H1 (cell line): ENCODE results near the gene SRPX. TPM values are rescaled to one million over a fixed set of nuclear protein-coding genes. Genes with fewer than 3 reads are reported as not detected.

Source experiments
- CTCF ChIA-PET: fragments of 300-600 bp; sonication (Branson Sonifier 250); formaldehyde crosslinking; loops from one replicate; lab custom pipeline; 2021; ENCODE audit not compliant: partially characterized antibody; lab: Charles Lee
- POLR2A ChIA-PET: fragments of 300-600 bp; sonication (Branson Sonifier 250); formaldehyde crosslinking; loops from one replicate; lab custom pipeline; 2021; ENCODE audit warnings: inconsistent platforms; ENCODE audit not compliant: partially characterized antibody; lab: Charles Lee
- DNase-seq, 2 experiments: peaks; one replicate each; pipeline versions ENCODE4 v3.0.0 to v3.0.0-alpha.2; 2010 to 2022; ENCODE audit warnings: low spot score in 2 of 2, low read depth in 1 of 2, mixed read lengths in 1 of 2
- FAIRE-seq: peaks from 2 replicates; lab custom pipeline; 2011; peaks lifted over from hg19 to GRCh38; lab: Jason Lieb, UNC
- H2AFZ ChIP-seq: 2 replicates; pipeline ENCODE4 v1.8.1; 2012; ENCODE audit warnings: low read length, inconsistent platforms
- H2AK5ac ChIP-seq: 2 replicates; pipeline ENCODE4 v1.6.1; 2013; ENCODE audit warnings: low read depth, low read length
- H2BK120ac ChIP-seq: replicated peaks from 2 replicates; pipeline ENCODE3; 2013; ENCODE audit warnings: low read depth, low read length, inconsistent platforms
- H2BK12ac ChIP-seq: 2 replicates; pipeline ENCODE4 v1.6.1; 2013; ENCODE audit warnings: low read depth, low read length
- H2BK15ac ChIP-seq: 2 replicates; pipeline ENCODE4 v1.6.1; 2013; ENCODE audit warnings: low read length
- H2BK20ac ChIP-seq: 2 replicates; pipeline ENCODE4 v1.6.1; 2013; ENCODE audit warnings: low read length
- H2BK5ac ChIP-seq: 2 replicates; pipeline ENCODE4 v1.6.1; 2013; ENCODE audit warnings: low read depth, low read length
- H3K14ac ChIP-seq: 2 replicates; pipeline ENCODE4 v1.6.1; 2013; ENCODE audit warnings: inconsistent platforms; ENCODE audit not compliant: insufficient read length
- H3K18ac ChIP-seq: 2 replicates; pipeline ENCODE4 v1.6.1; 2013; ENCODE audit warnings: low read length; ENCODE audit errors: extremely low read depth
- H3K23ac ChIP-seq: 2 replicates; pipeline ENCODE4 v1.6.1; 2013; ENCODE audit warnings: inconsistent platforms; ENCODE audit not compliant: insufficient read length
- H3K23me2 ChIP-seq: 2 replicates; pipeline ENCODE4 v1.6.1; 2013; ENCODE audit warnings: low read depth, low read length
- H3K27ac ChIP-seq: 2 replicates; pipeline ENCODE4 v1.6.1; 2011; ENCODE audit warnings: low read depth, low read length, inconsistent platforms
- H3K27me3 ChIP-seq, 4 experiments: replicated peaks in 1 of 4; 1 replicate in 1 of 4; 2 replicates in 3 of 4; pipeline versions ENCODE4 v1.6.1 to v1.8.1; 2011 to 2013; ENCODE audit warnings: low read length in 3 of 4, mild to moderate bottlenecking in 3 of 4, inconsistent platforms in 2 of 4, mixed read lengths in 2 of 4, moderate library complexity in 1 of 4; ENCODE audit not compliant: control insufficient read depth in 3 of 4, insufficient read depth in 3 of 4; ENCODE audit errors: extremely low read depth in 1 of 4
- H3K36me3 ChIP-seq, 4 experiments: 2 replicates each; pipeline versions ENCODE4 v1.6.1 to v1.8.1; 2011 to 2013; ENCODE audit warnings: mild to moderate bottlenecking in 4 of 4, low read length in 3 of 4, moderate library complexity in 2 of 4, control low read depth in 1 of 4, inconsistent platforms in 1 of 4; ENCODE audit not compliant: insufficient read depth in 4 of 4, control insufficient read depth in 2 of 4
- H3K4ac ChIP-seq: replicated peaks from 2 replicates; pipeline ENCODE3; 2013; ENCODE audit warnings: low read length, low read depth, mixed read lengths, inconsistent platforms; ENCODE audit not compliant: insufficient read length
- H3K4me1 ChIP-seq, 4 experiments: replicated peaks in 1 of 4; 1 replicate in 1 of 4; 2 replicates in 3 of 4; pipeline versions ENCODE4 v1.6.1 to v1.8.1; 2011 to 2013; ENCODE audit warnings: low read length in 3 of 4, inconsistent platforms in 2 of 4, mixed read lengths in 1 of 4; ENCODE audit not compliant: insufficient read depth in 4 of 4, control insufficient read depth in 3 of 4
- H3K4me2 ChIP-seq, 2 experiments: 2 replicates each; pipeline versions ENCODE4 v1.6.1 to v1.8.1; 2011 to 2013; ENCODE audit warnings: low read depth in 2 of 2, low read length in 2 of 2, control low read depth in 1 of 2, inconsistent platforms in 1 of 2, mild to moderate bottlenecking in 1 of 2; ENCODE audit not compliant: insufficient read depth in 1 of 2
- H3K4me3 ChIP-seq, 4 experiments: fragments of 200-600, 300-600 bp in 1 of 4; sonication (generic), shearing (Covaris generic), sonication (Bioruptor Twin) in 1 of 4; 2 replicates each; pipeline versions ENCODE4 v1.5.1 to v1.8.1; 2011 to 2016; ENCODE audit warnings: low read length in 4 of 4, low read depth in 3 of 4, control low read depth in 2 of 4, inconsistent platforms in 2 of 4, mild to moderate bottlenecking in 2 of 4, mixed read lengths in 1 of 4, moderate library complexity in 1 of 4; ENCODE audit not compliant: insufficient read depth in 2 of 4; ENCODE audit errors: extremely low read depth in 1 of 4
- H3K56ac ChIP-seq: replicated peaks from 2 replicates; pipeline ENCODE3; 2013; ENCODE audit warnings: low read depth, mild to moderate bottlenecking, mixed read lengths, low read length, inconsistent platforms; ENCODE audit not compliant: insufficient read length
- H3K79me1 ChIP-seq: 2 replicates; pipeline ENCODE4 v1.6.1; 2013; ENCODE audit warnings: low read depth, low read length, control low read depth
- H3K79me2 ChIP-seq, 2 experiments: 2 replicates each; pipeline versions ENCODE4 v1.6.1 to v1.8.1; 2012 to 2013; ENCODE audit warnings: low read length in 2 of 2, mild to moderate bottlenecking in 2 of 2, inconsistent platforms in 1 of 2; ENCODE audit not compliant: insufficient read depth in 2 of 2, control insufficient read depth in 1 of 2
- H3K9ac ChIP-seq, 4 experiments: replicated peaks in 1 of 4; 1 replicate in 1 of 4; 2 replicates in 3 of 4; pipeline versions ENCODE4 v1.6.1 to v1.8.1; 2011 to 2013; ENCODE audit warnings: low read depth in 3 of 4, low read length in 3 of 4, control low read depth in 2 of 4, mild to moderate bottlenecking in 2 of 4, moderate library complexity in 2 of 4, inconsistent platforms in 1 of 4; ENCODE audit errors: extremely low read depth in 1 of 4
- H3K9me3 ChIP-seq, 2 experiments: 2 replicates each; pipeline versions ENCODE4 v1.6.1 to v1.8.1; 2012 to 2013; ENCODE audit warnings: mild to moderate bottlenecking in 2 of 2, moderate library complexity in 2 of 2, control low read depth in 1 of 2, inconsistent platforms in 1 of 2, low read depth in 1 of 2, low read length in 1 of 2, mixed read lengths in 1 of 2; ENCODE audit not compliant: insufficient read depth in 2 of 2
- H4K20me1 ChIP-seq, 2 experiments: replicated peaks in 1 of 2; 2 replicates each; pipeline versions ENCODE3 to v1.8.1; 2011 to 2013; ENCODE audit warnings: inconsistent platforms in 2 of 2, low read length in 2 of 2, mild to moderate bottlenecking in 1 of 2; ENCODE audit not compliant: insufficient read depth in 2 of 2, control insufficient read depth in 1 of 2
- H4K5ac ChIP-seq: 2 replicates; pipeline ENCODE4 v1.6.1; 2013; ENCODE audit warnings: low read length, low read depth, mixed read lengths, inconsistent platforms; ENCODE audit not compliant: insufficient read length
- H4K8ac ChIP-seq: 2 replicates; pipeline ENCODE4 v1.8.0; 2013; ENCODE audit warnings: mild to moderate bottlenecking, moderate library complexity, low read length, inconsistent platforms; ENCODE audit not compliant: insufficient read depth; ENCODE audit errors: extremely low read depth
- H4K91ac ChIP-seq: replicated peaks from 2 replicates; pipeline ENCODE3; 2013; ENCODE audit warnings: low read length, mixed read lengths, inconsistent platforms; ENCODE audit not compliant: insufficient read length
- HDAC6 ChIP-seq: IDR thresholded peaks from one replicate; pipeline ENCODE4 v1.7.1; 2012; ENCODE audit warnings: low read depth, mild to moderate bottlenecking, inconsistent platforms, low read length, moderate library complexity
- TBP ChIP-seq: IDR thresholded peaks from 2 replicates; pipeline ENCODE4 v1.6.1; 2011; ENCODE audit warnings: low read depth, low read length, improper control_type of control experiment
- WGBS, 2 experiments: shearing (Covaris generic) in 1 of 2; methylation state at CpG; one replicate each; pipeline versions ENCODE4 v1.1.6 to v1.1.7; 2013 to 2015; ENCODE audit warnings: low lambda C conversion rate in 2 of 2, mixed read lengths in 2 of 2, inconsistent platforms in 1 of 2, low coverage in 1 of 2, missing lambda C conversion rate in 1 of 2; ENCODE audit not compliant: insufficient replicate concordance in 2 of 2, insufficient coverage in 1 of 2, insufficient read length in 1 of 2; ENCODE audit errors: extremely low coverage in 1 of 2, missing lambda C conversion rate in 1 of 2; 5-methylcytosine and 5-hydroxymethylcytosine counted together
- polyA plus RNA-seq, 7 experiments: library from polyadenylated mRNA; depleted of rRNA in 3 of 7; stranded (reverse) in 5 of 7; unstranded in 2 of 7; fragments of >200 nt in 5 of 7; fragments of 200-250 nt in 2 of 7; gene quantifications; 1 replicate in 5 of 7; 2 replicates in 1 of 7; 4 replicates in 1 of 7; pipeline versions ENCODE4 v1.2.1 to v1.2.3, GENCODE V29; 2011 to 2013; ENCODE audit warnings: missing spikeins in 2 of 7, mixed read lengths in 2 of 7
- total RNA-seq: library from RNA; stranded (reverse); fragmentation: NEBNext Ultra II Directional; extraction: Animal tissue kit (Norgen Biotek cat#: 25700); gene quantifications from 2 replicates; pipeline ENCODE4 v1.2.1, GENCODE V29; 2021

The SRPX gene
- total and polyA plus RNA-seq, 2 of the 8 experiments (the other 6 are each of a cell fraction or from before 2014, with no cell fraction given) = 7.6 to 10.4 TPM

GRCh38 chrX:38247051-38247450 is 26.4 kb upstream of the SRPX start:
- no peaks in the 10 kb centered on the region for H3K9me3 ChIP-seq
- no peak overlapping the region for H4K5ac ChIP-seq
- no peak overlapping the region for H3K56ac ChIP-seq
- H2AK5ac ChIP-seq = no peak overlapping the region
- no peaks in the 10 kb centered on the region for H3K79me2 ChIP-seq
- H2BK15ac ChIP-seq = no peak overlapping the region
- H3K23ac ChIP-seq = no peak overlapping the region
- H3K9ac ChIP-seq = no peak overlapping the region
- H2BK12ac ChIP-seq = no peak overlapping the region
- H3K4me2 ChIP-seq = no peak overlapping the region
- no peaks in the 10 kb centered on the region for H3K27me3 ChIP-seq
- TF ChIP-seq HDAC6 = no peak
- no peak for TF ChIP-seq TBP
- DNase-seq (no peak), FAIRE-seq (no peak)
- no peaks in the 10 kb centered on the region for H3K79me1 ChIP-seq
- H2AFZ ChIP-seq = no peak overlapping the region
- H3K27ac ChIP-seq = no peak overlapping the region
- no peaks in the 10 kb centered on the region for H3K23me2 ChIP-seq
- 87% methylated on average over 2 of the region's 2 CpGs; no CpG with 5 or more reads in 1 of the 2 experiments for WGBS, 2 experiments
- no peak overlapping the region for H3K4me3 ChIP-seq
- H3K36me3 ChIP-seq = no peaks in the 10 kb centered on the region
- no peaks in the 10 kb centered on the region for H3K4me1 ChIP-seq
- no peaks in the 10 kb centered on the region for H4K20me1 ChIP-seq
- H2BK120ac ChIP-seq = no peak overlapping the region
- ChIA-PET CTCF (interaction anchor here (0.7 kb wide), 1 partner anchor 326 kb away, joined by 3 read pairs; no protein-coding TSS in a partner anchor), POLR2A (no interaction called here)
- H4K91ac ChIP-seq = no peak overlapping the region
- no peak overlapping the region for H3K18ac ChIP-seq
- no peak overlapping the region for H2BK20ac ChIP-seq
- H3K4ac ChIP-seq = no peak overlapping the region
- H4K8ac ChIP-seq = no peak overlapping the region
- no peak overlapping the region for H3K14ac ChIP-seq
- no peak overlapping the region for H2BK5ac ChIP-seq
